Hepatocyte (in vitro differentiated cells): ENCODE results near the gene NAA20.

Experiments used
- CTCF ChIP-seq: fragments of 200-600 bp; sonication (generic); IDR thresholded peaks from 2 replicates; pipeline ENCODE4 v1.5.1; 2016; ENCODE audit warnings: antibody characterized with exemption, mild to moderate bottlenecking; ENCODE audit not compliant: poor library complexity
- EZH2 ChIP-seq: fragments of 200-600 bp; sonication (generic); IDR thresholded peaks from 2 replicates; pipeline ENCODE4 v1.6.1; 2016; ENCODE audit warnings: antibody characterized with exemption, mild to moderate bottlenecking, borderline replicate concordance

GRCh38 chr20:20052074-20052970 is 35.2 kb downstream of the NAA20 start, which contains the start of the genes CFAP61 and CRNKL1:
- TF ChIP-seq CTCF = no peak
- TF ChIP-seq EZH2 = no peak
